Measurements from ENCODE around the gene WDR70.

- TF ChIP-seq CTCF (conservative IDR thresholded peaks at IDR 0.05; ENCODE audit: low read depth, low read length) (no peak), EZH2 (IDR thresholded peaks at IDR 0.05; ENCODE audit: borderline replicate concordance, low read depth, low read length, poor library complexity, severe bottlenecking) (no peak)
Measured at GRCh38 chr5:37734114-37734513, 355.0 kb downstream of the WDR70 start.
